GM12878 (cell line): ENCODE results near the gene KRT7. TPM values are rescaled to one million over a fixed set of nuclear protein-coding genes. Genes with fewer than 3 reads are reported as not detected.

Source experiments
- ATAC-seq: fragments of 200-7000 bp; cut with Tn5 transposase; 3 replicates; pipeline ENCODE4 v1.9.1; 2020; ENCODE audit warnings: mild to moderate bottlenecking, moderate library complexity
- BruUV-seq: library from RNA; stranded (reverse); fragments of 400-500 nt; replicated peaks from 2 replicates; lab custom pipeline; 2021; lab: Mats Ljungman, UMichigan
- CTCF ChIA-PET: fragments of 300-600 bp; sonication (Branson Sonifier 250); formaldehyde crosslinking; extraction: SDS; loops from one replicate; lab custom pipeline; 2021; ENCODE audit warnings: inconsistent platforms; lab: Yijun Ruan, JAX
- POLR2A ChIA-PET: fragments of 350-600 bp; formaldehyde crosslinking; extraction: SDS; loops from one replicate; lab custom pipeline; 2021; ENCODE audit warnings: inconsistent platforms; lab: Charles Lee
- RAD21 ChIA-PET: fragments of 300-600 bp; sonication (Branson Sonifier 250); formaldehyde crosslinking; loops from one replicate; lab custom pipeline; 2023; ENCODE audit warnings: antibody characterized with exemption; ENCODE audit not compliant: unreplicated experiment; lab: Charles Lee
- SMC1A ChIA-PET: fragments of 300-600 bp; sonication (Branson Sonifier 250); formaldehyde crosslinking; loops from one replicate; lab custom pipeline; 2023; ENCODE audit not compliant: unreplicated experiment, uncharacterized antibody; lab: Charles Lee
- DNase-seq: peaks from one replicate; pipeline ENCODE4 v3.0.0-alpha.2; 2011; ENCODE audit warnings: low read depth, low spot score
- FAIRE-seq: peaks from 3 replicates; lab custom pipeline; 2011; peaks lifted over from hg19 to GRCh38; lab: Jason Lieb, UNC
- H2AFZ ChIP-seq: 2 replicates; pipeline ENCODE4 v1.6.0; 2011; ENCODE audit warnings: low read depth, low read length, control low read depth; ENCODE audit not compliant: control insufficient read depth
- H3K27ac ChIP-seq: 2 replicates; pipeline ENCODE4 v1.5.1; 2011; ENCODE audit warnings: control low read depth; ENCODE audit not compliant: control insufficient read depth, insufficient read depth
- H3K27me3 ChIP-seq, 2 experiments: replicated peaks in 1 of 2; 2 replicates each; pipeline versions ENCODE4 v1.6.0 to v1.6.1; 2011; ENCODE audit warnings: low read length in 1 of 2; ENCODE audit not compliant: control insufficient read depth in 2 of 2, insufficient read depth in 2 of 2
- H3K36me3 ChIP-seq, 2 experiments: 2 replicates each; pipeline ENCODE4 v1.5.1; 2011; ENCODE audit warnings: low read length in 1 of 2; ENCODE audit not compliant: control insufficient read depth in 2 of 2, insufficient read depth in 2 of 2
- H3K4me1 ChIP-seq: 2 replicates; pipeline ENCODE4 v1.6.1; 2011; ENCODE audit warnings: mild to moderate bottlenecking, low read length, moderate library complexity, mixed read lengths; ENCODE audit not compliant: control insufficient read depth, insufficient read depth
- H3K4me2 ChIP-seq: 2 replicates; pipeline ENCODE4 v1.6.0; 2011; ENCODE audit warnings: control low read depth; ENCODE audit not compliant: control insufficient read depth, insufficient read depth
- H3K4me3 ChIP-seq: fragments of 200-600 bp; sonication (generic); 2 replicates; pipeline ENCODE4 v1.5.1; 2016
- H3K79me2 ChIP-seq: 2 replicates; pipeline ENCODE4 v1.6.0; 2011; ENCODE audit warnings: low read length; ENCODE audit not compliant: control insufficient read depth, insufficient read depth
- H3K9ac ChIP-seq: 2 replicates; pipeline ENCODE4 v1.8.0; 2011; ENCODE audit warnings: low read length, control low read depth, mixed read lengths; ENCODE audit not compliant: control insufficient read depth, insufficient read depth
- H3K9me3 ChIP-seq: replicated peaks from 3 replicates; pipeline ENCODE4 v1.5.1; 2011; ENCODE audit warnings: mild to moderate bottlenecking, low read length; ENCODE audit not compliant: control insufficient read depth, insufficient read depth
- H4K20me1 ChIP-seq: 2 replicates; pipeline ENCODE4 v1.6.0; 2011; ENCODE audit not compliant: control insufficient read depth, insufficient read depth
- BCL11A ChIP-seq: IDR thresholded peaks from 2 replicates; pipeline ENCODE4 v1.6.1; 2011; ENCODE audit warnings: low read depth, low read length
- EGR1 ChIP-seq, 2 experiments: IDR thresholded peaks; 1 replicate in 1 of 2; 2 replicates in 1 of 2; pipeline ENCODE4 v1.6.1; 2011 to 2012; ENCODE audit warnings: low read depth in 2 of 2, low read length in 2 of 2, borderline replicate concordance in 1 of 2, mild to moderate bottlenecking in 1 of 2, moderate library complexity in 1 of 2
- JUNB ChIP-seq: IDR thresholded peaks from 2 replicates; pipeline ENCODE4 v1.6.1; 2016; ENCODE audit warnings: antibody characterized with exemption, mild to moderate bottlenecking
- NBN ChIP-seq: fragments of 450-650 bp; IDR thresholded peaks from 2 replicates; pipeline ENCODE4 v1.6.1; 2016
- NR2C1 ChIP-seq: fragments of 450-650 bp; IDR thresholded peaks from 2 replicates; pipeline ENCODE4 v1.6.1; 2017; ENCODE audit warnings: antibody characterized with exemption, mild to moderate bottlenecking, moderate library complexity
- RELA ChIP-seq: fragments of 450-650 bp; IDR thresholded peaks from 2 replicates; pipeline ENCODE4 v1.8.0; 2014; ENCODE audit warnings: borderline replicate concordance; ENCODE audit not compliant: partially characterized antibody
- SUPT20H ChIP-seq: IDR thresholded peaks from 2 replicates; pipeline ENCODE4 v1.6.1; 2011; ENCODE audit warnings: low read depth, mild to moderate bottlenecking, low read length, moderate library complexity, borderline replicate concordance; ENCODE audit not compliant: control insufficient read depth
- YBX1 ChIP-seq: fragments of 450-650 bp; IDR thresholded peaks from 2 replicates; pipeline ENCODE4 v1.6.1; 2016; ENCODE audit warnings: antibody characterized with exemption
- ZNF24 ChIP-seq: fragments of 450-650 bp; IDR thresholded peaks from 2 replicates; pipeline ENCODE4 v1.6.1; 2017; ENCODE audit warnings: antibody characterized with exemption, mild to moderate bottlenecking
- ZNF622 ChIP-seq: fragments of 450-650 bp; IDR thresholded peaks from 2 replicates; pipeline ENCODE4 v1.6.1; 2017; ENCODE audit warnings: mild to moderate bottlenecking, inconsistent platforms
- WGBS: methylation state at CpG from one replicate; pipeline ENCODE4 v1.1.6; 2016; ENCODE audit warnings: low lambda C conversion rate; ENCODE audit not compliant: insufficient replicate concordance, insufficient coverage; ENCODE audit errors: missing lambda C conversion rate; 5-methylcytosine and 5-hydroxymethylcytosine counted together
- in situ Hi-C: fragments of 300-500 bp; cut with MboI; formaldehyde crosslinking; loops from 9 replicates; pipeline ENCODE4 v1.14.3; 2018; ENCODE audit warnings: mixed read lengths
- intact Hi-C: fragments of 100-400 bp; cut with micrococcal nuclease; formaldehyde crosslinking; loops from one replicate; pipeline ENCODE4 v1.14.2; 2022; ENCODE audit not compliant: unreplicated experiment
- polyA plus RNA-seq, 11 experiments: library from polyadenylated mRNA; depleted of rRNA in 4 of 11; unstranded in 6 of 11; stranded (reverse) in 5 of 11; fragments of >200 nt; fragmentation: Nextera tagmentation in 4 of 11; fragmentation: Illumina TruSeq in 1 of 11; extraction: Ambion mirVana in 4 of 11; extraction: Trizol in 1 of 11; gene quantifications; 1 replicate in 1 of 11; 2 replicates in 10 of 11; pipeline versions ENCODE4 v1.2.1 to v1.2.3, GENCODE V29; 2011 to 2016; ENCODE audit warnings: inconsistent platforms in 2 of 11, missing spikeins in 2 of 11, low read depth in 1 of 11
- total RNA-seq, 4 experiments: library from RNA; depleted of rRNA in 3 of 4; stranded (reverse); fragments of >200 nt in 3 of 4; fragmentation: Illumina TruSeq in 1 of 4; extraction: Trizol in 1 of 4; gene quantifications; 2 replicates each; pipeline versions ENCODE4 v1.2.1 to v1.2.3, GENCODE V29; 2013 to 2021

KRT7 gene
- total and polyA plus RNA-seq, 10 of the 15 experiments (the other 5 are each of a cell fraction or from before 2014, with no cell fraction given): 0.90 to 18.7 (median 4.8) TPM

GRCh38 chr12:52230364-52231281 is 2.4 kb upstream of the KRT7 start:
- no peak for ATAC-seq
- no peak overlapping the region for H2AFZ ChIP-seq
- in situ Hi-C loops (no loop called here), intact Hi-C loops (no loop called here)
- no peak overlapping the region for H3K27ac ChIP-seq
- no peak overlapping the region for H3K4me3 ChIP-seq
- TF ChIP-seq ZNF24 (no peak), BCL11A (no peak), SUPT20H (no peak), YBX1 (no peak), NR2C1 (no peak), JUNB (no peak), RELA (no peak), ZNF622 (no peak), NBN (no peak), EGR1 (IDR thresholded peaks at IDR 0.05; ENCODE audit: borderline replicate concordance in 1 of 2, low read depth in 2 of 2, low read length in 2 of 2) (no peak)
- no peak for FAIRE-seq
- no peaks in the 10 kb centered on the region for H3K4me1 ChIP-seq
- no peaks in the 10 kb centered on the region for H3K36me3 ChIP-seq
- no peaks in the 10 kb centered on the region for H3K79me2 ChIP-seq
- H4K20me1 ChIP-seq: no peaks in the 10 kb centered on the region
- H3K9me3 ChIP-seq: no peaks in the 10 kb centered on the region
- RAD21 ChIA-PET: no interaction called here
- H3K27me3 ChIP-seq: peaks cover 7 to 17% of the 10 kb centered on the region in 2 experiments; a peak in 3 of 4 replicates
- no peak overlapping the region for H3K4me2 ChIP-seq
- POLR2A ChIA-PET: no interaction called here
- no TSS peak for BruUV-seq
- 8% methylated on average over 8 of the region's 8 CpGs for WGBS
- CTCF ChIA-PET: interaction anchor here (0.6 kb wide), 1 partner anchor 48 kb away, joined by 3 read pairs; no protein-coding TSS in a partner anchor
- DNase-seq: no peak
- SMC1A ChIA-PET: interaction anchor here (1.2 kb wide), 1 partner anchor 15 kb away, joined by 3 read pairs; no protein-coding TSS in a partner anchor
- no peak overlapping the region for H3K9ac ChIP-seq
